ENCODE results near the gene ADK.

Gene ADK

DNA sequence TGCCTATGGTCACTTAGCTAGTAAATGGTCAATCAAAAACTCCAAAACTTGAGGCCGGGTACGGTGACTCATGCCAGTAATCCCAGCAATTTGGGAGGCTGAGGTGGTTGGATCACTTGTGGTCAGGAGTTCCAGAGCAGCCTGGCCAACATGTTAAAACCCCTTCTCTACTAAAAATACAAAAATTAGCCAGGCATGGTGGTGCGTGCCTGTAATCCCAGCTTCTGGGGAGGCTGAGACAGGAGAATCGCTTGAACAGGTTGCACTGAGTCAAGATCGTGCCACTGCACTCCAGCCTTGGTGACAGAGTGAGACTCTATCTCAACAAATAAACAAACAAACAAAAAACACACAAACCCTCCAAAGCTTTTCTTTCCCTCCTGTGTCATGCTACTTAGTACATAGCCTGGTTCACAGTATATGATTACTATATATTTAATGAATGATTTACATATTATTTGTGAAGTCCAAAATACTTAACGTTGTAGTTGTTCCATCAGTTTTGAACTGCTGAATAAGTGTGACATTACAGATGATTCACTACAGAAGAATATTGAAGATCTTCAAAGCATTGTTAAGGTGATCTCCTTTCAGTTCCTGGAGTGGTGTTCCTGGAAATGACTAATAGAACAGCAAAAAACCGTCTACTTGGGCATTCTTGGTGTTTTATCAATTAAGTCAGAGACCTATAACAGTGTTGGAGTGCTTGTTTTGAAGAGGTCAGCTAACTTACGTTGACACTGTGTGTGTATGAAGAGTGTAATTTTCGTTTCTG is 72.9 kb downstream of the ADK start:
- no peaks in the 10 kb centered on the region for H3K9me3 Mint-ChIP-seq
- H3K27ac Mint-ChIP-seq = peak overlapping the region; percentile 75
- peaks cover 32% of the 10 kb centered on the region for H3K4me1 Mint-ChIP-seq
- no peaks in the 10 kb centered on the region for H3K27me3 Mint-ChIP-seq
- no peak overlapping the region for H3K4me3 Mint-ChIP-seq
- DNase-seq (no peak), ATAC-seq (peak; percentile 80)
- H3K36me3 Mint-ChIP-seq (ENCODE audit: low read depth) = peaks cover 6% of the 10 kb centered on the region

DNA sequence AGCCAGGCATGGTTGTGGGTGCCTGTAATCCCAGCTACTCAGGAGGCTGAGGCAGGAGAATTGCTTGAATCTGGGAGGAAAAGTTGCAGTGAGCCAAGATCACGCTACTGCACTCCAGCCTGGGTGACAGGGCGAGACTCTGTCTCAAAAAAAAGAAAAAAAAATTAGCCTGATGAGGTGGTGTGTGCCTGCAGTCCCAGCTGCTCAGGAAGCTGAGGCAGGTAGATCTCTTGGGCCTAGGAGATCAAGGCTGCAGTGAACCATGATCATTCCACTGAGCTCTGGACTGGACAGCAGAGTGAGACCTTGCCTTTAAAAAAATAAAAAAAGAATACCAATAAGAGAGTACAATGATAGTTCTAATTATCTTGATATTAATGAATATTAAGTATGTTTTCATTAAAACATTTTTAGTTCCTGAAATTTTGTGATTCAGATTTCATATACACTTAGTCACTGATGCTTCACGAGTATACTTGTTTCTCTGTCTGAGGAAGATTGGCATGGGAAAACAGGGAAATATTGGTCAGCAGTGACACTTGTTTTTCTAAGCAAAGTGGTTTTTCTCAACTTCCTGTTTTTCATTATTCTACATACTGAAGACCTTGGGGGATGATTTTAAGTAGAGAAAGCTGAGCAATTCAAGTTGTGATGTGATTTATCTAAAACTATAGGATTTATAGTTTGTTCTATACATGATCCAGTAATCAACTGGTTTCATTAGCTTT is 76.8 kb downstream of the ADK start:
- no peaks in the 10 kb centered on the region for H3K9me3 Mint-ChIP-seq
- H3K4me3 Mint-ChIP-seq = peak overlapping the region; percentile 34
- peak overlapping the region; percentile 82 for H3K27ac Mint-ChIP-seq
- H3K27me3 Mint-ChIP-seq = no peaks in the 10 kb centered on the region
- peaks cover 10% of the 10 kb centered on the region for H3K36me3 Mint-ChIP-seq (ENCODE audit: low read depth)
- DNase-seq (no peak), ATAC-seq (peak; percentile 39)
- peaks cover 36% of the 10 kb centered on the region for H3K4me1 Mint-ChIP-seq

DNA sequence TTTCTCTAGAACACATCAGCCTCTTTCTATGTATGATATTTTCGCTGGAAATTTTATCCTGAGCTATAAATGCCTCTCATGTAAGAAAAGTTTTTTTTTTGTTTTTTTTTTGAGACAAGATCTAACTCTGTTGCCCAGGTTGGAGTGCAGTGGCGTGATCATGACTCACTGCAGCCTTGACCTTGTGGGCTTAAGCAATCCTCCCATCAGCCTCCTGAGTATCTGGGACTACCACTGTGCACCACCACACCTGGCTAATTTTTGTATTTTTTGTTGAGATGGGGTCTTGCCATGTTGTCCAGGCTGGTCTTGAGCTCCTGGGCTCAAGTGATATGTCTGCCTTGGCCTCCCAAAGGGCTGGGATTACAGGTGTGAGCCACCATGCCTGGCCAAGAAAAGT is 80.4 kb downstream of the ADK start:
- Mint-ChIP-seq H3K27me3 (no peaks in the 10 kb centered on the region), H3K4me3 (no peak overlapping the region), H3K4me1 (peaks cover 15% of the 10 kb centered on the region), H3K9me3 (no peaks in the 10 kb centered on the region), H3K36me3 (ENCODE audit: low read depth) (peaks cover 6% of the 10 kb centered on the region), H3K27ac (no peak overlapping the region)
- DNase-seq (no peak), ATAC-seq (no peak)

DNA sequence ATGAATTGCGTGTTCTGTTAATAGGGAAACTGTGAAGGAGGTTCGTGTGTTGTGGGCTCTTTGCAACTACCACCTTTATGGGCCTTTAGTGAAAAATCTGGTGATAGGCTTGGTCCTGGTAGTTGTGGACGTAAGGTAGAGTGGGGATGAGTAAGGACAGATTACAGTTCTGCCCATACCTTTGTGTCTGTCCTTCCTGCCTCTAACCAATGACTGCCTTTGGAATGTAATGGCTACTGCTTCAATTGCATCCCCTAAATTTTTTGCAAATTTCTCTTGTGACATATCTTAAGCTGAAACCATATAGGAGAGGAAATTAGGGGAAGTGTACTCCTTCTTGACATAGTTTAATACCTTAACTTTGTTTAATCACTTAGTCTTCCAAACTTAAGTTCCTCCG is 82.3 kb downstream of the ADK start:
- H3K27me3 Mint-ChIP-seq = no peaks in the 10 kb centered on the region
- H3K36me3 Mint-ChIP-seq (ENCODE audit: low read depth) = peaks cover 6% of the 10 kb centered on the region
- peaks cover 4% of the 10 kb centered on the region for H3K4me1 Mint-ChIP-seq
- no peak overlapping the region for H3K27ac Mint-ChIP-seq
- no peaks in the 10 kb centered on the region for H3K9me3 Mint-ChIP-seq
- ATAC-seq (no peak), DNase-seq (no peak)
- H3K4me3 Mint-ChIP-seq = no peak overlapping the region

DNA sequence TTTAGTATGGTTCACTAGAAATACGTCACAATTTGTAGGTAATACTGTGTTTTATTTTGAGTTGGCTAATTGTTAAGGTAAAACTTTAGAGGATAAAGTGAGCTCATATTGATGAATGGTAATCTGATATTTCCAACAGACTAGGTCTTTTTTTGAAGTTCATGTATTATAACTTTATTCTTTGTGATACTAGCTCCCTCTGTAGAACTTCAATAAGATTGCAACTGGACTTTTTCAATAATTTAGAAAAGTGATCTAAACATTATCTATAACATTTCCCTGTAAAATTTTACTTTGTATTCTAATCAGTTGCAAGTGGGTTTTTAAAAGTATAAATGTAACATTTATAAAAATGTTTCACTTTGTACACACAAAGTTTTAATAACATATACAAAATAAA is 83.5 kb downstream of the ADK start:
- Mint-ChIP-seq H3K4me1 (peaks cover 2% of the 10 kb centered on the region), H3K9me3 (no peaks in the 10 kb centered on the region), H3K36me3 (ENCODE audit: low read depth) (peaks cover 6% of the 10 kb centered on the region), H3K27ac (no peak overlapping the region), H3K4me3 (no peak overlapping the region), H3K27me3 (no peaks in the 10 kb centered on the region)
- DNase-seq (no peak), ATAC-seq (no peak)

DNA sequence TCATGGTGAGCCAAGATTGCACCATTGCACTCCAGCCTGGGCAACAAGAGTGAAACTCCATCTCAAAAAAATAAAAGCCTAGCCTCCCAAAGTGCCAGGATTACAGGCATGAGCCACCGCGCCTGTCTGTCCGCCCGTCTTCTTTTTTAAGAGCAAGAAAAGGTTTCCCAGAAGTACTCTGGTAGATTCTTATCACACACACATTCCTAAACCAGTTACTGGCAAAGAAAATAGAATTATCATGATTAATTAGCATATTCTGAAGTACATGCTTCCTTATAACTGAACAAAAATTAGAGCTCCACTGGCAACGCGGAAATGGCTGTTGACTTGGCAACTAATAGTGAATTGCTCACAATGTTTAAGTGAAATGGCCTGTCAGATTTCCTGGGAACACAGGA is 87.0 kb downstream of the ADK start:
- no peaks in the 10 kb centered on the region for H3K27me3 Mint-ChIP-seq
- no peak for ATAC-seq
- no peak for DNase-seq
- H3K36me3 Mint-ChIP-seq (ENCODE audit: low read depth) = peaks cover 8% of the 10 kb centered on the region
- no peak overlapping the region for H3K27ac Mint-ChIP-seq
- no peaks in the 10 kb centered on the region for H3K9me3 Mint-ChIP-seq
- no peak overlapping the region for H3K4me3 Mint-ChIP-seq
- no peaks in the 10 kb centered on the region for H3K4me1 Mint-ChIP-seq

DNA sequence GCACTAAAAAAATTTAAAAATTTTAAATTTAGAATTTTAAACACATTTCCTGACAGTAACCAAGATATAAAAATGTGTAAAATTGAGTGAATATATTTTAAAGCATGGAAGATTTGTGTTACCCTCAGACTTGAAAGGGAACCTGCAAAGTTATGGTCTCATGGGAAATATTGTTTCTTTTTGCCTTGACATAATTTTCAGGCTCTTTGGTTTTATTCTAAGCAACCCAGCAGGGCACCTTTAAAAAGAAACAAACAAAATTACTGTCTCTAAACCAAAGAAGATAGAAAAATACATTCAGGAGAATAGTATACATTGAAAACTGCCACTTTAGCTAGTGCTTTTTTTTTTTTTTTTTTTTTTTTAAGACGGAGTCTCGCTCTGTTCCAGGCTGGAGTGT is 87.5 kb downstream of the ADK start:
- no peaks in the 10 kb centered on the region for H3K9me3 Mint-ChIP-seq
- peaks cover 11% of the 10 kb centered on the region for H3K36me3 Mint-ChIP-seq (ENCODE audit: low read depth)
- no peak overlapping the region for H3K27ac Mint-ChIP-seq
- no peaks in the 10 kb centered on the region for H3K27me3 Mint-ChIP-seq
- no peak for ATAC-seq
- no peak for DNase-seq
- no peak overlapping the region for H3K4me3 Mint-ChIP-seq
- H3K4me1 Mint-ChIP-seq = no peaks in the 10 kb centered on the region

DNA sequence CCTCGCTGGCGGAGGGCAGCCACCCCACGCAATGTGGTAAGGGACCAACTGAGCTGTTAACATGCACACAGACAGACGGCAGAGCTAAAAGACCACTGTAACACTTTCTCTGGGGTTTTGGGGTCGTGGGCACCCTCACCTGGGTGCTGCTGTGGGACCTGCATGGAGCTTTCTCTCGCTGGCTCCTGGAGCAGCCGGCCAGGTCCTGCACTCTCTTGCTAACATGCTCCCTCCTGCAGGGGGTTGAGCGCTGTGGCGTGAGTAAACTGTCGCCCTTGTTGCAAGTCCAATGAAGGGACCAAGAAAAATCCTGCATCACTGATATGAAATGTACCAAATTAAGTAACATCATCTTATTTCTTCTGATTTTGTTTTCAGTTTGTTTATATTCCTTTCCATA is 92.0 kb downstream of the ADK start:
- no peak overlapping the region for H3K4me3 Mint-ChIP-seq
- ATAC-seq (no peak), DNase-seq (no peak)
- H3K4me1 Mint-ChIP-seq = no peaks in the 10 kb centered on the region
- H3K27ac Mint-ChIP-seq = no peak overlapping the region
- H3K36me3 Mint-ChIP-seq (ENCODE audit: low read depth) = peaks cover 20% of the 10 kb centered on the region
- H3K9me3 Mint-ChIP-seq = no peaks in the 10 kb centered on the region
- H3K27me3 Mint-ChIP-seq = no peaks in the 10 kb centered on the region

DNA sequence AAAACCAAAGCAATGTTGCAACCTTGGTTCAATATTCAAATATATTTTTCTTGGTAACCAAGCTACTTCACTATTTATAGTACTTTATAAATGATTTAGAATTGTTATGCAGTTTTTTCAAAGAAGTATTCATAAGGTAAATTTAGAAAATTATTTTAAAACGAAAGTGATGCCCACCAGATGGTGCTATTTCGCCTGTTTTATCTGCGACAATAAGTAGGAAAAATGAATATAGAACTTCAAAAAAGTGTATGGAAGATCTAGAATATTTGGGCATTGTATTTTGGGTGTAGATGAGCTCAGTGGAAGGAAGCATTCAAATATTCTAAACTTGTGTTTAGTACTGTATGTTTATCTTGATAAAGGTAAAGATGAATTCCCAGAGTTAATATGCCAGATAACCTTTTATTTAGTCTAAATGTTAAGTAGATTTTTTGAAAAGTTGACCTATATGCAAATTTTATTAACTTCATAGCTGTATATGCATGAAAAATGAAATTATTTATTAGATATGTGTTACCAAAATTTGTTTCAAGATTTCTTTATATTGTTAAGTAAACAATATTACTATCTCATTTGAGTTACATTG is 93.2 kb downstream of the ADK start:
- no peak overlapping the region for H3K27ac Mint-ChIP-seq
- H3K36me3 Mint-ChIP-seq (ENCODE audit: low read depth) = peaks cover 17% of the 10 kb centered on the region
- DNase-seq = peak; percentile 14
- H3K4me1 Mint-ChIP-seq = no peaks in the 10 kb centered on the region
- no peak for ATAC-seq
- H3K4me3 Mint-ChIP-seq = no peak overlapping the region
- no peaks in the 10 kb centered on the region for H3K27me3 Mint-ChIP-seq
- H3K9me3 Mint-ChIP-seq = no peaks in the 10 kb centered on the region

DNA sequence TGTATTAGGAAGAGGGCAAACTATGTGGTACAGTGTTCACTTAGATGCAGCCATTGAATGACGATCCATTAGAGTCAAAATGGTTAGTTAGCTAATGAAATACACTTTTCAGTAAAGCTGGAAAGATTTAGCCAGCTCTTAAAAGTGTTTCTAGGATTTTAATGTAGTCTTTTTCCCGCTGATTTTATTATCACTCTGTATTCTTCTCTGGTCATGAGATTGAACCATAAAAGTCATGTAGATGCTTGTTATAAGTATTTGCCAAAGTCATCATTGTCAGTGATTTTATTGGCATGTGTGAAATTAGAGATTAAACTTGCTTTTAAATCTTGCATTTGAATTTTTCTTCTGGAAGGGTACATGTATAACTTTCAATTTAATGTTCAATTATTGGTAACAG is 93.8 kb downstream of the ADK start:
- Mint-ChIP-seq H3K36me3 (ENCODE audit: low read depth) (peaks cover 17% of the 10 kb centered on the region), H3K27ac (no peak overlapping the region), H3K27me3 (no peaks in the 10 kb centered on the region), H3K9me3 (no peaks in the 10 kb centered on the region), H3K4me1 (no peaks in the 10 kb centered on the region), H3K4me3 (no peak overlapping the region)
- ATAC-seq = no peak
- no peak for DNase-seq

DNA sequence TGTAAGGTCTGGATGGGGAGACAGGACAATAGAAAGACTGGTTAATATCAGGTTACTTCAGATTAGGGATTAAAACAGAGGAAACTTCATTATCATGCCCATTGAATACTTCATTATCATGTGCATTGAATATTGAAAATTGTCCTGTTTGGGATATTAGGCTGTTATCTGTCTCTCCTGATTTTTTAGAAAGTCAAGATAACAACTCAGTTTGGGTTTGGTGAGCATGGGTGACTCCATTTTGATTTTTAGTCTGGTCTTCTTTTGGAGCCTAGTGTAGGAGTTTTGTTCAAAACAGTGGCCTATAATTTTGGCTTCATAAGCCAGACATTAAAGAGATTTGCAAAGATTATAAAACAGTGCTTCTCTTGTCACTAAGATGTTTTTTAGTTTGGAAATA is 95.5 kb downstream of the ADK start:
- no peak for ATAC-seq
- Mint-ChIP-seq H3K27me3 (no peaks in the 10 kb centered on the region), H3K36me3 (ENCODE audit: low read depth) (peaks cover 17% of the 10 kb centered on the region), H3K4me1 (no peaks in the 10 kb centered on the region), H3K9me3 (no peaks in the 10 kb centered on the region), H3K4me3 (no peak overlapping the region), H3K27ac (no peak overlapping the region)
- DNase-seq = no peak

DNA sequence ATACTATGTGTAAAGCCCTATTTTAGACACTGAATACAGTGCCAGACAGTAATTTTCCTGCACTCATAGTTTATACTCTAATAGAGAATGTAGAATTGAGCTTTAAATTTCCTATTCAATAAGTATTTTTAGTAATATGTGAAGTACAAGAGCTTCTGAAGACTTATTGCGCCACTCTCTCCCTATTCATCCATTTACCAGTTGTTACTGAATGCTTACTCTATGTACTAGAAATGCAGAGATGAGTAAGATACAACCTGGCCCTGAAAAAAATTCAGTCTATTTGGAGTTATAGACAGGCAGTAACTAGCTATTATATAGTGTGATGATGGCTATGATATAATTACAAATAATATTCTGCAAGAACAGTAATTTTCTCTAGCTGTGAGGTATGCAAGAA is 98.8 kb downstream of the ADK start:
- Mint-ChIP-seq H3K27ac (no peak overlapping the region), H3K4me1 (no peaks in the 10 kb centered on the region), H3K9me3 (no peaks in the 10 kb centered on the region), H3K27me3 (no peaks in the 10 kb centered on the region), H3K36me3 (ENCODE audit: low read depth) (peaks cover 8% of the 10 kb centered on the region), H3K4me3 (no peak overlapping the region)
- DNase-seq (no peak), ATAC-seq (no peak)

DNA sequence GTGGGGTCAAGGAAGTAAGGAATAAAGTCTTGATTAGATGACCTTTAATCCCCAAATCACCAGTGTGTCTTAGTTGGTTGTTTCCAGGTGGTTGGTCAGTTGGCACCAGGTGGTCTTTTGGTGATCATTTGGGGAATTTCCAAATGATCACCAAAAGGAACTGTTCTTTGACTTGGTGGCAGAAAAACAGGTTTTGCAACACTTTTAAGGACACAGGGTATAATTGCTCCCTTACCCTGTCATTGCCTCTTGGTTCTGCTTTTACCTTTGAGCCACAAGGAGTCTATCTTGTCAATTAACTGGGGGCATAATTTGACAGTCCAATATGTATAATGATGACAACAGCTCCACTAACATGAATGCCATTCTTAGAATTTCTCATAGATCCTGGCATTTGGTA is 104.2 kb downstream of the ADK start:
- H3K9me3 Mint-ChIP-seq = no peaks in the 10 kb centered on the region
- no peak overlapping the region for H3K27ac Mint-ChIP-seq

DNA sequence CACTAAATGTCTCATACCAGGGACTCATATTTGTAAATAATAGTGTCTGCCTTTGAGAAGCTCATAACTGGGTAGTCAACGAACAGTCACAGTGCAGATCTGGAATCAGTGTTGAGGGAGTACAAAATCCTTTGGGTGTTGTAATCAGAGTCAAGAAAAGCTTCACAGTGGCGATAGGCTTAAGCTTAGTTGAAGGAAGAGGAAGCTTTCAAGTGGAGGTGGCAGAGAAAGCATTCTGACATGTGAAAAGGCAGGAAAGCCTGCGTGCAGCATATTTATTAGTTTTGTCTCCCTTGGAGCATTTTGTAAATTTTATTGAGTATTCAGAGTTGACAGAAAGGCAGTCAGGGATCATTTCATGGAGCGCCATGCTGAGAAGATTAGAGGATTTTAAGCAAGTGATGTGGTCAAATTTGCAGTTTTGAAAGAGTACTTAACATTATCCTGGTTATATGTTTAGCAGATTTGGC is 104.9 kb downstream of the ADK start:
- Mint-ChIP-seq H3K36me3 (ENCODE audit: low read depth) (peaks cover 4% of the 10 kb centered on the region), H3K4me1 (peaks cover 12% of the 10 kb centered on the region), H3K9me3 (no peaks in the 10 kb centered on the region), H3K27me3 (no peaks in the 10 kb centered on the region), H3K4me3 (no peak overlapping the region), H3K27ac (no peak overlapping the region)
- ATAC-seq (no peak), DNase-seq (no peak)

More for the DNA sequence above, 104.2 kb downstream of the ADK start:
- no peak for DNase-seq
- H3K36me3 Mint-ChIP-seq (ENCODE audit: low read depth) = peaks cover 4% of the 10 kb centered on the region
- H3K4me3 Mint-ChIP-seq = no peak overlapping the region
- H3K4me1 Mint-ChIP-seq = peaks cover 12% of the 10 kb centered on the region
- ATAC-seq = no peak
- no peaks in the 10 kb centered on the region for H3K27me3 Mint-ChIP-seq

DNA sequence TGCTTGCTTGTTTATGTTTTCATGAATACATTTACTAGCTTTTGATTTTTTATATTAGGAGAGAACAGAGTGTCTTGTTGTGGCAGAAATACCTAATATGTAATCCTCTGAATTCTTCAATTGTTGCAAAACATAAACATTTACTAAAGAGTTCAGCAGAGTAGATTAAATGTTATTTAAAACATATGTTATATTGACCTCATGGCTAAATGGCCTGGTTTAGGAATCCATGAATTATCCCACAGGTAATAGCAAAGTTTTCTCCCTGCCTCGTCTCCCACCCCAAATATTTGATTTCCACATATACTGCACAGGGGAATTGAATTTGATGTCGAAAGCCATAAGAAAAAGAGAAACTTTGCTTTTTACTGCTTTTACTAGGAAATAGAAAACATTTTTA is 111.8 kb downstream of the ADK start:
- no peak for DNase-seq
- H3K27me3 Mint-ChIP-seq = no peaks in the 10 kb centered on the region
- no peaks in the 10 kb centered on the region for H3K9me3 Mint-ChIP-seq

More for the DNA sequence above, 111.8 kb downstream of the ADK start:
- Mint-ChIP-seq H3K4me3 (no peak overlapping the region), H3K36me3 (ENCODE audit: low read depth) (peaks cover 7% of the 10 kb centered on the region), H3K27ac (no peak overlapping the region), H3K4me1 (peaks cover 28% of the 10 kb centered on the region)
- ATAC-seq = no peak

Data from activated naive CD8-positive, alpha-beta T cell treated with anti-CD3 and anti-CD28 coated beads, Interleukin-2, amount 50 U/mL, for 24 hours (primary cell).